Mammary epithelial cell (primary cell): Measurements from ENCODE around the gene FAM50A.

ENCODE experiments used
- CTCF ChIP-seq, 2 donors: IDR thresholded peaks in 1 of 2; conservative IDR thresholded peaks in 1 of 2; 2 replicates each; pipeline ENCODE4 v1.5.1; 2011 to 2012; ENCODE audit warnings: inconsistent platforms in 2 of 2, low read length in 2 of 2, mild to moderate bottlenecking in 2 of 2, control low read depth in 1 of 2, low read depth in 1 of 2; ENCODE audit not compliant: insufficient read depth in 1 of 2; ENCODE audit errors: extremely low read depth in 1 of 2
- EZH2 ChIP-seq: IDR thresholded peaks from 2 replicates; pipeline ENCODE4 v1.6.1; 2012; ENCODE audit warnings: low read length, inconsistent platforms, borderline replicate concordance

GRCh38 chrX:154463611-154464220 is 19.8 kb downstream of the FAM50A start:
- TF ChIP-seq CTCF (conservative IDR thresholded peaks at IDR 0.05 in 1 of 2, IDR thresholded peaks at IDR 0.05 in 1 of 2; ENCODE audit: extremely low read depth in 1 of 2, insufficient read depth in 1 of 2, low read depth in 1 of 2, low read length in 2 of 2) (no peak), EZH2 (no peak)
